Activated CD4-positive, alpha-beta T cell treated with anti-CD3 and anti-CD28 coated beads, Interleukin-2, amount 10 ng/mL, durations not matched to agents 7 days and 5 days (primary cell): ENCODE data around the gene PKP4. TPM values are rescaled to one million over a fixed set of nuclear protein-coding genes. Genes with fewer than 3 reads are reported as not detected.
A peak's percentile ranks its signal among the peaks of the same experiment; 100 is the strongest.
"Not testable (repeated sequence)": the region's sequence is repeated elsewhere in the genome, so short reads cannot be mapped to it uniquely, and the experiment has no call there.

Source experiments
- CTCF ChIA-PET: fragments of 350-600 bp; sonication (Branson Sonifier 250); formaldehyde crosslinking; loops from one replicate; lab custom pipeline; 2021; ENCODE audit warnings: antibody characterized with exemption; lab: Charles Lee
- POLR2A ChIA-PET: fragments of 350-600 bp; sonication (Branson Sonifier 250); formaldehyde crosslinking; loops from one replicate; lab custom pipeline; 2021; ENCODE audit warnings: antibody characterized with exemption; lab: Charles Lee
- DNase-seq: peaks from one replicate; pipeline ENCODE4 v3.0.0-alpha.2; 2020
- H3K27ac Mint-ChIP-seq: one replicate; pipeline ENCODE4 v1.8.0; 2021; ENCODE audit warnings: mild to moderate bottlenecking, moderate library complexity, mixed read lengths
- H3K27me3 Mint-ChIP-seq: one replicate; pipeline ENCODE4 v1.8.0; 2021; ENCODE audit warnings: mixed read lengths
- H3K36me3 Mint-ChIP-seq: one replicate; pipeline ENCODE4 v1.8.0; 2021; ENCODE audit warnings: low read depth, mixed read lengths
- H3K4me1 Mint-ChIP-seq: one replicate; pipeline ENCODE4 v1.8.0; 2021; ENCODE audit warnings: mixed read lengths
- H3K4me3 Mint-ChIP-seq: one replicate; pipeline ENCODE4 v1.8.0; 2021; ENCODE audit warnings: mild to moderate bottlenecking, moderate library complexity, mixed read lengths
- H3K9me3 Mint-ChIP-seq: one replicate; pipeline ENCODE4 v1.8.0; 2021; ENCODE audit warnings: mixed read lengths
- total RNA-seq, 2 experiments: library from RNA; stranded (reverse); gene quantifications; one replicate each; pipeline ENCODE4 v1.2.3, GENCODE V29; 2021

Gene PKP4, protein sequence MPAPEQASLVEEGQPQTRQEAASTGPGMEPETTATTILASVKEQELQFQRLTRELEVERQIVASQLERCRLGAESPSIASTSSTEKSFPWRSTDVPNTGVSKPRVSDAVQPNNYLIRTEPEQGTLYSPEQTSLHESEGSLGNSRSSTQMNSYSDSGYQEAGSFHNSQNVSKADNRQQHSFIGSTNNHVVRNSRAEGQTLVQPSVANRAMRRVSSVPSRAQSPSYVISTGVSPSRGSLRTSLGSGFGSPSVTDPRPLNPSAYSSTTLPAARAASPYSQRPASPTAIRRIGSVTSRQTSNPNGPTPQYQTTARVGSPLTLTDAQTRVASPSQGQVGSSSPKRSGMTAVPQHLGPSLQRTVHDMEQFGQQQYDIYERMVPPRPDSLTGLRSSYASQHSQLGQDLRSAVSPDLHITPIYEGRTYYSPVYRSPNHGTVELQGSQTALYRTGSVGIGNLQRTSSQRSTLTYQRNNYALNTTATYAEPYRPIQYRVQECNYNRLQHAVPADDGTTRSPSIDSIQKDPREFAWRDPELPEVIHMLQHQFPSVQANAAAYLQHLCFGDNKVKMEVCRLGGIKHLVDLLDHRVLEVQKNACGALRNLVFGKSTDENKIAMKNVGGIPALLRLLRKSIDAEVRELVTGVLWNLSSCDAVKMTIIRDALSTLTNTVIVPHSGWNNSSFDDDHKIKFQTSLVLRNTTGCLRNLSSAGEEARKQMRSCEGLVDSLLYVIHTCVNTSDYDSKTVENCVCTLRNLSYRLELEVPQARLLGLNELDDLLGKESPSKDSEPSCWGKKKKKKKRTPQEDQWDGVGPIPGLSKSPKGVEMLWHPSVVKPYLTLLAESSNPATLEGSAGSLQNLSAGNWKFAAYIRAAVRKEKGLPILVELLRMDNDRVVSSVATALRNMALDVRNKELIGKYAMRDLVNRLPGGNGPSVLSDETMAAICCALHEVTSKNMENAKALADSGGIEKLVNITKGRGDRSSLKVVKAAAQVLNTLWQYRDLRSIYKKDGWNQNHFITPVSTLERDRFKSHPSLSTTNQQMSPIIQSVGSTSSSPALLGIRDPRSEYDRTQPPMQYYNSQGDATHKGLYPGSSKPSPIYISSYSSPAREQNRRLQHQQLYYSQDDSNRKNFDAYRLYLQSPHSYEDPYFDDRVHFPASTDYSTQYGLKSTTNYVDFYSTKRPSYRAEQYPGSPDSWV
- total RNA-seq = 10 to 100 TPM; 36.3 to 43.1 TPM

GRCh38 chr2:158456309-158457066, at the start of gene PKP4, which contains the start of gene CCDC148:
TSS of gene PKP4 (plus strand) at chr2:158456952. CDS start at chr2:158533185, 76,233 bp downstream.
TSS of gene CCDC148 (minus strand) at chr2:158456753. CDS start at chr2:158456439, 314 bp downstream.
- no peaks in the 10 kb centered on the region for H3K9me3 Mint-ChIP-seq
- peak within 1 kb of the TSS; percentile 87 for H3K27ac Mint-ChIP-seq
- ChIA-PET CTCF (interaction anchor here (0.7 to 1.5 kb wide), 4 partner anchors 11 to 672 kb away, joined by 3 to 5 read pairs (median 4); no protein-coding TSS in a partner anchor), POLR2A (interaction anchor here (0.5 kb wide), 1 partner anchor 39 kb away, joined by 3 read pairs; no protein-coding TSS in a partner anchor)
- H3K27me3 Mint-ChIP-seq = peaks cover 38% of the 10 kb centered on the region
- peaks cover 24% of the 10 kb centered on the region for H3K4me1 Mint-ChIP-seq
- peak within 1 kb of the TSS; percentile 93 for H3K4me3 Mint-ChIP-seq
- DNase-seq = peak; percentile 92
- H3K36me3 Mint-ChIP-seq = peaks cover 7% of the 10 kb centered on the region

- peaks cover 12% of the 10 kb centered on the region for H3K27me3 Mint-ChIP-seq
- POLR2A ChIA-PET = no interaction called here
Observed at GRCh38 chr2:158407031-158407430, 49.7 kb upstream of the PKP4 start.

GRCh38 chr2:158410132-158410531, 46.6 kb upstream of the PKP4 start:
- no peak overlapping the region for H3K4me3 Mint-ChIP-seq
- no peak for DNase-seq
- POLR2A ChIA-PET = no interaction called here
- no peak overlapping the region for H3K27ac Mint-ChIP-seq
- H3K4me1 Mint-ChIP-seq = no peaks in the 10 kb centered on the region
- H3K27me3 Mint-ChIP-seq = peaks cover 8% of the 10 kb centered on the region
- no peaks in the 10 kb centered on the region for H3K36me3 Mint-ChIP-seq
- H3K9me3 Mint-ChIP-seq = peaks cover 5% of the 10 kb centered on the region
- CTCF ChIA-PET = no interaction called here

More at GRCh38 chr2:158407031-158407430, 49.7 kb upstream of the PKP4 start:
- H3K4me3 Mint-ChIP-seq = no peak overlapping the region
- H3K36me3 Mint-ChIP-seq = no peaks in the 10 kb centered on the region
- CTCF ChIA-PET = no interaction called here
- H3K9me3 Mint-ChIP-seq = peaks cover 5% of the 10 kb centered on the region
- no peak overlapping the region for H3K27ac Mint-ChIP-seq
- DNase-seq = no peak
- H3K4me1 Mint-ChIP-seq = no peaks in the 10 kb centered on the region

GRCh38 chr2:158411748-158412147, 45.0 kb upstream of the PKP4 start:
- no peaks in the 10 kb centered on the region for H3K36me3 Mint-ChIP-seq
- no peak overlapping the region for H3K27ac Mint-ChIP-seq
- ChIA-PET CTCF (no interaction called here), POLR2A (no interaction called here)
- H3K4me3 Mint-ChIP-seq = no peak overlapping the region
- H3K4me1 Mint-ChIP-seq = no peaks in the 10 kb centered on the region
- DNase-seq = no peak
- H3K27me3 Mint-ChIP-seq = peaks cover 9% of the 10 kb centered on the region
- peaks cover 8% of the 10 kb centered on the region for H3K9me3 Mint-ChIP-seq

DNA sequence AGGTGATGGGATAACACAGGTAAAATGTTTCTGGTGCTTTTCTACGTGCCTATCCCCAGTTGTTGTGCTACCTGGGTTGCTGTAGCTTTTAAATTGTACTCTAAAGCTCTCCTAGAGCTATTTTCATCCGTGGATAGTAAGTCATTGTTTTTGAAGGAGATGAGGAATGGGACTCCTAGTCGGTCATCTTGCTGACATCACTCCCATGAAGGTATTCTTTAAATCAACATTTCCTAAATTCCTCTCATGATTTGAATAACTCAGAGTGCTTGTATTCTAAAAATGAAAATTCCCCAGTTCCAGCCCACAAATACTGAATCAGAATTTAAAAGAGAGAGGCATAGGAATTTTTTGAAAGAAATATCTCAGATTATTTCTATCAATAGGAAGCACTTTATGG, 44.5 kb upstream of the PKP4 start:
- CTCF ChIA-PET = no interaction called here
- H3K4me3 Mint-ChIP-seq = no peak overlapping the region
- H3K27ac Mint-ChIP-seq = no peak overlapping the region
- DNase-seq = no peak
- no peaks in the 10 kb centered on the region for H3K36me3 Mint-ChIP-seq
- POLR2A ChIA-PET = no interaction called here
- H3K27me3 Mint-ChIP-seq = peaks cover 5% of the 10 kb centered on the region
- no peaks in the 10 kb centered on the region for H3K4me1 Mint-ChIP-seq
- H3K9me3 Mint-ChIP-seq = peaks cover 8% of the 10 kb centered on the region

- peaks cover 6% of the 10 kb centered on the region for H3K27me3 Mint-ChIP-seq
- H3K4me1 Mint-ChIP-seq = no peaks in the 10 kb centered on the region
- CTCF ChIA-PET = no interaction called here
- no peak for DNase-seq
- H3K9me3 Mint-ChIP-seq = peaks cover 8% of the 10 kb centered on the region
- POLR2A ChIA-PET = no interaction called here
- H3K27ac Mint-ChIP-seq = no peak overlapping the region
- no peak overlapping the region for H3K4me3 Mint-ChIP-seq
- H3K36me3 Mint-ChIP-seq = no peaks in the 10 kb centered on the region
Observed at GRCh38 chr2:158413581-158413980, 43.2 kb upstream of the PKP4 start.

GRCh38 chr2:158414538-158414937, 42.2 kb upstream of the PKP4 start:
- H3K27me3 Mint-ChIP-seq = peaks cover 9% of the 10 kb centered on the region
- no peak overlapping the region for H3K27ac Mint-ChIP-seq
- POLR2A ChIA-PET = no interaction called here
- DNase-seq = no peak
- CTCF ChIA-PET = no interaction called here
- no peak overlapping the region for H3K4me3 Mint-ChIP-seq
- H3K4me1 Mint-ChIP-seq = no peaks in the 10 kb centered on the region
- peaks cover 8% of the 10 kb centered on the region for H3K9me3 Mint-ChIP-seq
- H3K36me3 Mint-ChIP-seq = no peaks in the 10 kb centered on the region

DNA sequence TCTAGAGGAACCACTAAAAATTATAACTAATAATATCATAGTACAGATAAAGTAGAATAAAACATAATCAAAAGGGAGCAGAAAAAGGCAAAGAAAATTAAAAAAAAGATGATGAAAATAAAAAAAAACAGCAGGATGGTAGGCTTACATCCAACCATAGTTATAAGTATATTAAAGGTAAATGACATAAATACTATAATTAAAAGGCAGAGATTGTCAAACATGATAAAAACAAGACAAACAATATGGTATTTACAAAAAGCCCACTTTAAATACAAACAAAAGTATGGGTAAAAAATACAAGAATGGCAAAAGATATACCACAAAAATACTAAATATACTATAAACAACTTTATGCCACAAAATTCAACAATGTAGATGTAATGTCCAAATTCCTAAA, 24.6 kb upstream of the PKP4 start:
- no peak overlapping the region for H3K27ac Mint-ChIP-seq
- no peaks in the 10 kb centered on the region for H3K36me3 Mint-ChIP-seq
- no peaks in the 10 kb centered on the region for H3K4me1 Mint-ChIP-seq
- CTCF ChIA-PET = no interaction called here
- peaks cover 2% of the 10 kb centered on the region for H3K9me3 Mint-ChIP-seq
- POLR2A ChIA-PET = no interaction called here
- H3K4me3 Mint-ChIP-seq = no peak overlapping the region
- no peaks in the 10 kb centered on the region for H3K27me3 Mint-ChIP-seq
- no peak for DNase-seq

GRCh38 chr2:158433716-158434115, 23.0 kb upstream of the PKP4 start:
- H3K4me3 Mint-ChIP-seq, H3K4me1 Mint-ChIP-seq, DNase-seq, H3K9me3 Mint-ChIP-seq, H3K36me3 Mint-ChIP-seq, H3K27me3 Mint-ChIP-seq, CTCF ChIA-PET, POLR2A ChIA-PET, H3K27ac Mint-ChIP-seq: not testable (repeated sequence)

DNA sequence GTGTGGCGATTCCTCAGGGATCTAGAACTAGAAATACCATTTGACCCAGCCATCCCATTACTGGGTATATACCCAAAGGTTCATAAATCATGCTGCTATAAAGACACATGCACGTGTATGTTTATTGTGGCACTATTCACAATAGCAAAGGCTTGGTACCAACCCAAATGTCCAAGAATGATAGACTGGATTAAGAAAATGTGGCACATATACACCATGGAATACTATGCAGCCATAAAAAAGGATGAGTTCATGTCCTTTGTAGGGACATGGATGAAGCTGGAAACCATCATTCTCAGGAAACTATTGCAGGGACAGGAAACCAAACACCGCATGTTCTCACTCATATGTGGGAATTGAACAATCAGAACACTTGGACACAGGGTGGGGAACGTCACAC, 17.7 kb upstream of the PKP4 start:
- H3K27ac Mint-ChIP-seq, H3K9me3 Mint-ChIP-seq, POLR2A ChIA-PET, H3K4me1 Mint-ChIP-seq, CTCF ChIA-PET, DNase-seq, H3K36me3 Mint-ChIP-seq, H3K27me3 Mint-ChIP-seq, H3K4me3 Mint-ChIP-seq: not testable (repeated sequence)

DNA sequence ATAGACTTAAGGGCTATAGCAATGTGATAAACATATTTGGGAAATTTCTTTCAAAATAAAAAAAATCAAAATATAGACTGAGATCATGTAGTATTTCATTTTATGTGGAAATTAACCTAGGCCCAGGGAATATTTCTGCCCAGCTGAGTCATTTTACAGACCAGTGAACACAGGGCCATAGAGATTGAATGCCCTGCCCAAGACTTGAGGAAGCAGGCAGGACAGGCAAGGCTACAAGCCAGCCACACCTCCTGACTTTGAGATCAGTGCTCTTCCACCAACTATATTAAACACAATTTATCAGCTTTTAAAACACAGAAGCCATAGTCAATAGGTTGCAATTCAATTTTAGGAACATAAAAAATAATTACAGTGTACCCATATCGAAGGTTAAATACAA, 13.1 kb upstream of the PKP4 start:
- ChIA-PET POLR2A (no interaction called here), CTCF (no interaction called here)
- no peak for DNase-seq
- Mint-ChIP-seq H3K36me3 (no peaks in the 10 kb centered on the region), H3K4me1 (no peaks in the 10 kb centered on the region), H3K4me3 (no peak overlapping the region), H3K27ac (no peak overlapping the region), H3K9me3 (peaks cover 3% of the 10 kb centered on the region), H3K27me3 (no peaks in the 10 kb centered on the region)
